PC-3 (cell line): Measurements from ENCODE around the gene TSKS. TPM values are rescaled to one million over a fixed set of nuclear protein-coding genes. Genes with fewer than 3 reads are reported as not detected.

ENCODE experiments used
- ATAC-seq: fragments of 200-7000 bp; cut with Tn5 transposase; 2 replicates; pipeline ENCODE4 v1.9.1; 2020; ENCODE audit warnings: mild to moderate bottlenecking, moderate library complexity
- BruUV-seq: library from RNA; stranded (reverse); fragments of 400-500 nt; replicated peaks from 2 replicates; lab custom pipeline; 2021; lab: Mats Ljungman, UMichigan
- CTCF ChIA-PET: fragments of 300-600 bp; sonication (Branson Sonifier 250); formaldehyde crosslinking; loops from one replicate; lab custom pipeline; 2022; ENCODE audit warnings: antibody characterized with exemption; lab: Charles Lee
- POLR2A ChIA-PET: fragments of 300-600 bp; sonication (Branson Sonifier 250); formaldehyde crosslinking; loops from one replicate; lab custom pipeline; 2022; ENCODE audit warnings: antibody characterized with exemption; ENCODE audit not compliant: unreplicated experiment; lab: Charles Lee
- DNase-seq: peaks from one replicate; pipeline ENCODE4 v3.0.0-alpha.2; 2015
- H2AFZ ChIP-seq: fragments of 300-600 bp; sonication (generic); 2 replicates; pipeline ENCODE4 v1.6.0; 2016; ENCODE audit warnings: antibody characterized with exemption, low read length
- H3F3A ChIP-seq: fragments of 300-600 bp; sonication (generic); one replicate; pipeline ENCODE4 v1.6.0; 2017; ENCODE audit warnings: antibody characterized with exemption, low read length, control low read depth, mild to moderate bottlenecking; ENCODE audit not compliant: unreplicated experiment
- H3K27ac ChIP-seq: fragments of 300-600 bp; sonication (generic); 2 replicates; pipeline ENCODE4 v1.5.1; 2016; ENCODE audit warnings: mild to moderate bottlenecking, low read length
- H3K27me3 ChIP-seq: fragments of 300-600 bp; sonication (generic); 2 replicates; pipeline ENCODE4 v1.6.1; 2016; ENCODE audit warnings: low read length, mixed read lengths
- H3K36me3 ChIP-seq: fragments of 300-600 bp; sonication (generic); 2 replicates; pipeline ENCODE4 v1.6.1; 2016; ENCODE audit warnings: low read depth, mixed run types, low read length, mixed read lengths
- H3K4me1 ChIP-seq: fragments of 300-600 bp; sonication (generic); 2 replicates; pipeline ENCODE4 v1.5.1; 2016; ENCODE audit warnings: low read length; ENCODE audit not compliant: insufficient read depth
- H3K4me2 ChIP-seq: fragments of 300-600 bp; sonication (generic); 2 replicates; pipeline ENCODE4 v1.6.0; 2016; ENCODE audit warnings: low read length
- H3K4me3 ChIP-seq: fragments of 300-600 bp; sonication (generic); 2 replicates; pipeline ENCODE4 v1.5.1; 2016; ENCODE audit warnings: mild to moderate bottlenecking, low read length, mixed read lengths
- H3K79me2 ChIP-seq: fragments of 300-600 bp; sonication (generic); 2 replicates; pipeline ENCODE4 v1.6.1; 2017; ENCODE audit warnings: low read length, mixed read lengths
- H3K9ac ChIP-seq: fragments of 300-600 bp; sonication (generic); 2 replicates; pipeline ENCODE4 v1.6.0; 2016; ENCODE audit warnings: mild to moderate bottlenecking, low read length
- H3K9me2 ChIP-seq: fragments of 300-600 bp; sonication (generic); replicated peaks from 2 replicates; pipeline ENCODE4 v1.6.1; 2016; ENCODE audit warnings: mixed run types, low read length, mixed read lengths
- H3K9me3 ChIP-seq: fragments of 300-600 bp; sonication (generic); 2 replicates; pipeline ENCODE4 v1.6.1; 2016; ENCODE audit warnings: low read length, mixed read lengths
- H4K20me1 ChIP-seq: fragments of 300-600 bp; sonication (generic); 2 replicates; pipeline ENCODE4 v1.6.1; 2016; ENCODE audit warnings: low read length, mixed read lengths
- EZH2 ChIP-seq: fragments of 300-600 bp; sonication (generic); IDR thresholded peaks from one replicate; pipeline ENCODE4 v1.6.1; 2017; ENCODE audit warnings: antibody characterized with exemption, mild to moderate bottlenecking, low read length; ENCODE audit not compliant: unreplicated experiment
- EZH2phosphoT487 ChIP-seq: fragments of 300-600 bp; sonication (generic); IDR thresholded peaks from 2 replicates; pipeline ENCODE4 v1.6.1; 2018; ENCODE audit warnings: mild to moderate bottlenecking, antibody characterized with exemption, low read length, borderline replicate concordance
- intact Hi-C: fragments of 100-400 bp; cut with micrococcal nuclease; formaldehyde crosslinking; loops from 2 replicates; pipeline ENCODE4 v1.9.0; 2023
- total RNA-seq: library from RNA; depleted of rRNA; stranded (reverse); fragments of >200 nt; gene quantifications from 2 replicates; pipeline ENCODE4 v1.2.3, GENCODE V29; 2014
- TF ChIP-seq, protein P1 (sequence below): fragments of 300-600 bp; sonication (generic); conservative IDR thresholded peaks from 2 replicates; pipeline ENCODE4 v1.5.1; 2017; ENCODE audit warnings: antibody characterized with exemption, low read depth, mild to moderate bottlenecking, low read length

TSKS gene
- total RNA-seq, 1 experiment from 2014 or later = not detected

DNA sequence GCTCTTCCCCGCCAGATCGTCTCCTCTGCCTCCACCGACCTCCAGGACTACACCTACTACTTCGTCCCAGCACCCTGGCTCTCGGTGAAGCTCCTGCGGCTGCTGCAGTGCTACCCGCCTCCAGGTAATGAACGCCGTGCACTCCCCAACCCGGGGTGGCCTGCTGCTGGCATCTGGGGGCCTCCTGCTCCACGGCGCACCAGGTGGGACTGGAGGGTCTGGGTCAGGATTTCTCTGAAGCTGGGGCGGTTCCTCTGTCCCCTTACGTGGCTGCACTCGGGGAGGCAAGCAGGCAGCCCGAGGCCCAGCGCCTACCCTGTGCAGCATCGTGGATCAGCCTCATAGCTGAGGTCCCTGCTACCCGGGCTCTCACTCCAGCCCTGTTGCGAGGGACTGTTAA, 32.5 kb upstream of the TSKS start:
- H3K27me3 ChIP-seq = no peaks in the 10 kb centered on the region
- no peaks in the 10 kb centered on the region for H3F3A ChIP-seq
- peaks cover 57% of the 10 kb centered on the region for H3K36me3 ChIP-seq
- no peak for TF ChIP-seq EZH2phosphoT487
- TF ChIP-seq EZH2 = no peak
- TF ChIP-seq, protein P1, sequence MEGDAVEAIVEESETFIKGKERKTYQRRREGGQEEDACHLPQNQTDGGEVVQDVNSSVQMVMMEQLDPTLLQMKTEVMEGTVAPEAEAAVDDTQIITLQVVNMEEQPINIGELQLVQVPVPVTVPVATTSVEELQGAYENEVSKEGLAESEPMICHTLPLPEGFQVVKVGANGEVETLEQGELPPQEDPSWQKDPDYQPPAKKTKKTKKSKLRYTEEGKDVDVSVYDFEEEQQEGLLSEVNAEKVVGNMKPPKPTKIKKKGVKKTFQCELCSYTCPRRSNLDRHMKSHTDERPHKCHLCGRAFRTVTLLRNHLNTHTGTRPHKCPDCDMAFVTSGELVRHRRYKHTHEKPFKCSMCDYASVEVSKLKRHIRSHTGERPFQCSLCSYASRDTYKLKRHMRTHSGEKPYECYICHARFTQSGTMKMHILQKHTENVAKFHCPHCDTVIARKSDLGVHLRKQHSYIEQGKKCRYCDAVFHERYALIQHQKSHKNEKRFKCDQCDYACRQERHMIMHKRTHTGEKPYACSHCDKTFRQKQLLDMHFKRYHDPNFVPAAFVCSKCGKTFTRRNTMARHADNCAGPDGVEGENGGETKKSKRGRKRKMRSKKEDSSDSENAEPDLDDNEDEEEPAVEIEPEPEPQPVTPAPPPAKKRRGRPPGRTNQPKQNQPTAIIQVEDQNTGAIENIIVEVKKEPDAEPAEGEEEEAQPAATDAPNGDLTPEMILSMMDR = no peak
- H3K9me3 ChIP-seq = no peaks in the 10 kb centered on the region
- POLR2A ChIA-PET = no interaction called here
- ATAC-seq = no peak
- H3K9me2 ChIP-seq = no peaks in the 10 kb centered on the region
- intact Hi-C loops = no loop called here
- no TSS peak for BruUV-seq
- H3K4me3 ChIP-seq = no peak overlapping the region
- no peak overlapping the region for H2AFZ ChIP-seq
- H3K9ac ChIP-seq = no peak overlapping the region
- no peak for DNase-seq
- H3K79me2 ChIP-seq = no peaks in the 10 kb centered on the region
- H4K20me1 ChIP-seq = no peaks in the 10 kb centered on the region
- CTCF ChIA-PET = no interaction called here
- no peak overlapping the region for H3K4me2 ChIP-seq
- H3K27ac ChIP-seq = no peak overlapping the region
- peaks cover 9% of the 10 kb centered on the region; the same call in 1 of the 2 replicates for H3K4me1 ChIP-seq

DNA sequence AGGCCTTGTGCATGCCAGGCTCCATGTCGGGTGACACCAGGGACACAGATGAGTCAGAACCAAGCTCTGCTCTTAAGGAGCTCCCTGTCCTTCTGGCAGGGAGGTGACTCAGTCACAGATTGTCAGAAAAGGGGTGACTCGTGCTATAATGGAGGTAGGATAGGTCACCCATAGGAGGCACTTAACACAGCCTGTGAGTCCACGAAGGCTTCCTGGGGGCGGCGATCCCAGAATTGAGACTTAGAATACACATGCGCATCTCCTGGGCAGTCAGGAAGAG, 30.4 kb upstream of the TSKS start:
- ATAC-seq = peak; percentile 91
- H3K36me3 ChIP-seq = peaks cover 40% of the 10 kb centered on the region
- H4K20me1 ChIP-seq = no peaks in the 10 kb centered on the region
- no peaks in the 10 kb centered on the region for H3K9me3 ChIP-seq
- peaks cover 9% of the 10 kb centered on the region; the same call in 1 of the 2 replicates for H3K4me1 ChIP-seq
- peak; percentile 77 for DNase-seq
- TF ChIP-seq EZH2phosphoT487 = no peak
- TF ChIP-seq EZH2 = no peak
- TF ChIP-seq, protein P1 = no peak
- ChIA-PET POLR2A (no interaction called here), CTCF (no interaction called here)
- no peak overlapping the region for H3K4me2 ChIP-seq
- no peaks in the 10 kb centered on the region for H3K79me2 ChIP-seq
- intact Hi-C loops = no loop called here
- no peaks in the 10 kb centered on the region for H3K9me2 ChIP-seq
- H3K27me3 ChIP-seq = no peaks in the 10 kb centered on the region
- H3K27ac ChIP-seq = peak overlapping the region; percentile 8
- H3F3A ChIP-seq = no peaks in the 10 kb centered on the region
- no peak overlapping the region for H3K9ac ChIP-seq
- no peak overlapping the region for H2AFZ ChIP-seq
- no TSS peak for BruUV-seq
- H3K4me3 ChIP-seq = no peak overlapping the region

DNA sequence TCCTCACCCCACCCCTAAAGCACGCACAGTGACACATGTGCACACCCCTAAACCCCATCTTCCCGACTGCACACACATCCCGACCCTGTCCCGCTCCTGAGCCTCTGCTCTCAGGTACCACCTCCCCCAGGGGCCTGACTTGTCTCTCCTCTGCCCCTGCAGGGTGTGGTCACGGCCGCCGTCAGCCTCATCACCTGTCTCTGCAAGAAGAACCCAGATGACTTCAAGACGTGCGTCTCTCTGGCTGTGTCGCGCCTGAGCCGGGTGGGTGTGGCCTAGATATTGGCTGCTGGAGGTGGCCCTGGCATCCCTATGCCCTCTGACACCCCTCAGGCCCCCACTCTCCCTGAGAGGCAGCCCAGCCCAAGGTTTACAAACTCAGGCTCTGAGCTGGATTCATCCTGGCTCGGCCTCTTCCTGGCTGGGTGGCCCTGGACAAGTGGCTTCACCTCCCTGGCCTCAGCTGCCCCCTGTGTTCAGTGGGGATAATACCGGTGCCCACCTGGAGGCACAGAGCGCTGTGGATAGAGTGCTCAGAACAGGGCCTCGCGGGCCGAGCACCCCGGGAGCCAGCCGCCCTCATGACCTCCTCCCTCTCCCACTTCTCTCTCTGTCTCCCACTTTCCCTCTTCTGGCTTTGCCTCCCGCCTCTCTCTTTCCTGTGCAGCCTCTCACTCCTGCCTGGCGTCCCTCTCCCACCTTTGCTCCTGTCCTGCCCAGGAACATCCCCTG, 29.9 kb upstream of the TSKS start:
- intact Hi-C loops = no loop called here
- POLR2A ChIA-PET = no interaction called here
- BruUV-seq = no TSS peak

More for the DNA sequence above, 29.9 kb upstream of the TSKS start:
- Histone ChIP-seq H3K27ac (peak overlapping the region; percentile 8), H3K4me3 (no peak overlapping the region), H3K4me2 (no peak overlapping the region), H3K9me3 (no peaks in the 10 kb centered on the region), H2AFZ (no peak overlapping the region), H3K36me3 (peaks cover 42% of the 10 kb centered on the region), H3F3A (no peaks in the 10 kb centered on the region), H3K4me1 (peaks cover 9% of the 10 kb centered on the region; the same call in 1 of the 2 replicates), H3K27me3 (no peaks in the 10 kb centered on the region), H3K79me2 (0 out of 2 replicates have a peak, but pooled peaks cover 3% of the 10 kb centered on the region), H4K20me1 (no peaks in the 10 kb centered on the region), H3K9me2 (no peaks in the 10 kb centered on the region), H3K9ac (no peak overlapping the region)
- CTCF ChIA-PET = no interaction called here
- TF ChIP-seq, protein P1 = no peak
- TF ChIP-seq EZH2phosphoT487 (no peak), EZH2 (no peak)
- DNase-seq (no peak), ATAC-seq (0 out of 2 replicates have a peak, but pooled peaks have one; percentile 8)
